WTC11 (cell line): Measurements from ENCODE around the gene MAST4. TPM values are rescaled to one million over a fixed set of nuclear protein-coding genes. Genes with fewer than 3 reads are reported as not detected.

Experiments used
- ATAC-seq: fragments of 200-7000 bp; cut with Tn5 transposase; 2 replicates; pipeline ENCODE4 v1.10.0; 2021; ENCODE audit warnings: mild to moderate bottlenecking, moderate library complexity
- CTCF ChIA-PET: fragments of 300-600 bp; sonication (Branson Sonifier 250); formaldehyde crosslinking; loops from one replicate; lab custom pipeline; 2021; ENCODE audit warnings: antibody characterized with exemption; lab: Charles Lee
- POLR2A ChIA-PET: fragments of 350-600 bp; sonication (Branson Sonifier 250); formaldehyde crosslinking; loops from one replicate; lab custom pipeline; 2021; ENCODE audit warnings: antibody characterized with exemption; lab: Charles Lee
- DNase-seq: peaks from one replicate; pipeline ENCODE4 v3.0.0; 2021; ENCODE audit warnings: low spot score
- H3K27ac Mint-ChIP-seq: 2 replicates; pipeline ENCODE4 v1.8.0; 2021; ENCODE audit warnings: mixed read lengths
- H3K27me3 Mint-ChIP-seq: 2 replicates; pipeline ENCODE4 v1.8.0; 2021; ENCODE audit warnings: low read depth, mild to moderate bottlenecking, moderate library complexity, mixed read lengths
- H3K36me3 Mint-ChIP-seq: 2 replicates; pipeline ENCODE4 v1.8.0; 2021; ENCODE audit warnings: mixed read lengths
- H3K4me1 Mint-ChIP-seq: 2 replicates; pipeline ENCODE4 v1.8.0; 2022; ENCODE audit warnings: mixed read lengths
- H3K4me3 Mint-ChIP-seq: 2 replicates; pipeline ENCODE4 v1.8.0; 2021; ENCODE audit warnings: mild to moderate bottlenecking, moderate library complexity, mixed read lengths
- H3K9me3 Mint-ChIP-seq: 2 replicates; pipeline ENCODE4 v1.8.0; 2021; ENCODE audit warnings: mixed read lengths
- ARID4B ChIP-seq: sonication (generic); formaldehyde crosslinking; IDR thresholded peaks from 2 replicates; pipeline ENCODE4 v1.8.0; 2023; ENCODE audit warnings: missing genetic modification reagents, mild to moderate bottlenecking, borderline replicate concordance
- CREB1 ChIP-seq: sonication (generic); formaldehyde crosslinking; IDR thresholded peaks from 2 replicates; pipeline ENCODE4 v1.8.0; 2023; ENCODE audit warnings: mild to moderate bottlenecking, missing genetic modification reagents
- E2F4 ChIP-seq: sonication (generic); formaldehyde crosslinking; IDR thresholded peaks from 2 replicates; pipeline ENCODE4 v1.8.1; 2022; ENCODE audit warnings: low read depth, mild to moderate bottlenecking, moderate library complexity, missing genetic modification reagents, borderline replicate concordance
- ESRRA ChIP-seq: sonication (generic); formaldehyde crosslinking; IDR thresholded peaks from 2 replicates; pipeline ENCODE4 v1.8.1; 2022; ENCODE audit warnings: mild to moderate bottlenecking, missing genetic modification reagents, borderline replicate concordance
- FOXP1 ChIP-seq: sonication (generic); formaldehyde crosslinking; IDR thresholded peaks from 2 replicates; pipeline ENCODE4 v1.8.0; 2022; ENCODE audit warnings: missing genetic modification reagents, mild to moderate bottlenecking, moderate library complexity, borderline replicate concordance
- FOXP4 ChIP-seq: sonication (generic); formaldehyde crosslinking; IDR thresholded peaks from 2 replicates; pipeline ENCODE4 v1.8.0; 2022; ENCODE audit warnings: mild to moderate bottlenecking, missing genetic modification reagents
- HMGA2 ChIP-seq: fragments of 250-450 bp; sonication (Bioruptor Pico); IDR thresholded peaks from 2 replicates; pipeline ENCODE4 v1.4.0; 2021; ENCODE audit warnings: mild to moderate bottlenecking, moderate library complexity
- MYBL2 ChIP-seq: sonication (generic); formaldehyde crosslinking; IDR thresholded peaks from 2 replicates; pipeline ENCODE4 v1.8.1; 2023; ENCODE audit warnings: mild to moderate bottlenecking, moderate library complexity, missing genetic modification reagents
- NFATC4 ChIP-seq: fragments of 250-450 bp; sonication (Bioruptor Pico); IDR thresholded peaks from 2 replicates; pipeline ENCODE4 v1.9.0; 2021; ENCODE audit warnings: mild to moderate bottlenecking
- PRDM15 ChIP-seq: sonication (generic); formaldehyde crosslinking; IDR thresholded peaks from 2 replicates; pipeline ENCODE4 v1.8.0; 2022; ENCODE audit warnings: missing genetic modification reagents
- PRRX2 ChIP-seq: fragments of 250-450 bp; sonication (Bioruptor Pico); IDR thresholded peaks from 2 replicates; pipeline ENCODE4 v1.8.0; 2021; ENCODE audit warnings: mild to moderate bottlenecking
- ZBTB43 ChIP-seq: sonication (generic); formaldehyde crosslinking; IDR thresholded peaks from 2 replicates; pipeline ENCODE4 v1.8.1; 2023; ENCODE audit warnings: mild to moderate bottlenecking, missing genetic modification reagents
- ZNF263 ChIP-seq: sonication (generic); formaldehyde crosslinking; IDR thresholded peaks from 2 replicates; pipeline ENCODE4 v1.8.1; 2022; ENCODE audit warnings: low read depth, mild to moderate bottlenecking, moderate library complexity, missing genetic modification reagents
- ZNF317 ChIP-seq: sonication (generic); formaldehyde crosslinking; IDR thresholded peaks from 2 replicates; pipeline ENCODE4 v1.8.1; 2023; ENCODE audit warnings: low read depth, mild to moderate bottlenecking, moderate library complexity, missing genetic modification reagents, borderline replicate concordance
- ZNF512 ChIP-seq: sonication (generic); formaldehyde crosslinking; IDR thresholded peaks from 2 replicates; pipeline ENCODE4 v1.8.1; 2022; ENCODE audit warnings: missing genetic modification reagents, borderline replicate concordance
- total RNA-seq: library from RNA; stranded (reverse); gene quantifications from 3 replicates; pipeline ENCODE4 v1.2.3, GENCODE V29; 2021
- TF ChIP-seq, protein P1 (sequence below): fragments of 250-450 bp; sonication (Bioruptor Pico); IDR thresholded peaks from 2 replicates; pipeline ENCODE4 v1.8.0; 2021; ENCODE audit warnings: mild to moderate bottlenecking
- TF ChIP-seq, protein P2 (sequence below): sonication (generic); formaldehyde crosslinking; IDR thresholded peaks from 2 replicates; pipeline ENCODE4 v1.8.1; 2022; ENCODE audit warnings: mild to moderate bottlenecking, moderate library complexity, missing genetic modification reagents
- TF ChIP-seq, protein P3 (sequence below): fragments of 250-450 bp; sonication (Bioruptor Pico); IDR thresholded peaks from 2 replicates; pipeline ENCODE4 v1.9.0; 2021; ENCODE audit warnings: mild to moderate bottlenecking

Gene MAST4
- total RNA-seq, 1 experiment from 2014 or later: 8.0 TPM

GRCh38 chr5:66909364-66909763 is 313.2 kb downstream of the MAST4 start (continued):
- TF ChIP-seq ARID4B: no peak
- TF ChIP-seq ZBTB43: no peak
- TF ChIP-seq PRRX2 (CRISPR knock-in tag): no peak
- no peak for TF ChIP-seq ZNF317 (CRISPR knock-in tag)
- no peak for TF ChIP-seq PRDM15 (CRISPR knock-in tag)
- TF ChIP-seq ZNF512 (CRISPR knock-in tag): no peak
- TF ChIP-seq ESRRA (CRISPR knock-in tag): no peak
- no peak for TF ChIP-seq MYBL2 (CRISPR knock-in tag)
- no peak for TF ChIP-seq E2F4
- TF ChIP-seq, protein P1, sequence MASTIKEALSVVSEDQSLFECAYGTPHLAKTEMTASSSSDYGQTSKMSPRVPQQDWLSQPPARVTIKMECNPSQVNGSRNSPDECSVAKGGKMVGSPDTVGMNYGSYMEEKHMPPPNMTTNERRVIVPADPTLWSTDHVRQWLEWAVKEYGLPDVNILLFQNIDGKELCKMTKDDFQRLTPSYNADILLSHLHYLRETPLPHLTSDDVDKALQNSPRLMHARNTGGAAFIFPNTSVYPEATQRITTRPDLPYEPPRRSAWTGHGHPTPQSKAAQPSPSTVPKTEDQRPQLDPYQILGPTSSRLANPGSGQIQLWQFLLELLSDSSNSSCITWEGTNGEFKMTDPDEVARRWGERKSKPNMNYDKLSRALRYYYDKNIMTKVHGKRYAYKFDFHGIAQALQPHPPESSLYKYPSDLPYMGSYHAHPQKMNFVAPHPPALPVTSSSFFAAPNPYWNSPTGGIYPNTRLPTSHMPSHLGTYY (CRISPR knock-in tag): no peak
- no peak for TF ChIP-seq FOXP1

GRCh38 chr5:66912787-66913186 is 316.6 kb downstream of the MAST4 start:
- peaks cover 23% of the 10 kb centered on the region for H3K4me1 Mint-ChIP-seq
- ChIA-PET CTCF (no interaction called here), POLR2A (no interaction called here)
- DNase-seq (no peak), ATAC-seq (no peak)
- H3K4me3 Mint-ChIP-seq: no peak overlapping the region
- H3K36me3 Mint-ChIP-seq: no peaks in the 10 kb centered on the region
- H3K27ac Mint-ChIP-seq: no peak overlapping the region
- peaks cover 9% of the 10 kb centered on the region; the same call in 1 of the 2 replicates for H3K9me3 Mint-ChIP-seq
- peaks cover 40% of the 10 kb centered on the region for H3K27me3 Mint-ChIP-seq
- TF ChIP-seq, protein P2, sequence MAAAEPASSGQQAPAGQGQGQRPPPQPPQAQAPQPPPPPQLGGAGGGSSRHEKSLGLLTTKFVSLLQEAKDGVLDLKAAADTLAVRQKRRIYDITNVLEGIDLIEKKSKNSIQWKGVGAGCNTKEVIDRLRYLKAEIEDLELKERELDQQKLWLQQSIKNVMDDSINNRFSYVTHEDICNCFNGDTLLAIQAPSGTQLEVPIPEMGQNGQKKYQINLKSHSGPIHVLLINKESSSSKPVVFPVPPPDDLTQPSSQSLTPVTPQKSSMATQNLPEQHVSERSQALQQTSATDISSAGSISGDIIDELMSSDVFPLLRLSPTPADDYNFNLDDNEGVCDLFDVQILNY (CRISPR knock-in tag): no peak
- TF ChIP-seq ZNF263 (CRISPR knock-in tag) (no peak), E2F4 (no peak), CREB1 (CRISPR knock-in tag) (no peak), HMGA2 (CRISPR knock-in tag) (no peak), FOXP4 (no peak), NFATC4 (no peak)
- TF ChIP-seq, protein P3, sequence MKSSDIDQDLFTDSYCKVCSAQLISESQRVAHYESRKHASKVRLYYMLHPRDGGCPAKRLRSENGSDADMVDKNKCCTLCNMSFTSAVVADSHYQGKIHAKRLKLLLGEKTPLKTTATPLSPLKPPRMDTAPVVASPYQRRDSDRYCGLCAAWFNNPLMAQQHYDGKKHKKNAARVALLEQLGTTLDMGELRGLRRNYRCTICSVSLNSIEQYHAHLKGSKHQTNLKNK (CRISPR knock-in tag): no peak
